Endothelial cell of umbilical vein (primary cell): ENCODE results near the gene COL15A1.

ENCODE experiments used
- EZH2 ChIP-seq: IDR thresholded peaks from 2 replicates; pipeline ENCODE4 v1.6.1; 2012; ENCODE audit warnings: borderline replicate concordance, low read depth, mild to moderate bottlenecking, moderate library complexity, low read length, inconsistent platforms; ENCODE audit not compliant: severe bottlenecking
- GATA2 ChIP-seq: IDR thresholded peaks from 2 replicates; pipeline ENCODE4 v1.7.0; 2011; ENCODE audit warnings: low read depth, mild to moderate bottlenecking, moderate library complexity, mixed read lengths, low read length; ENCODE audit not compliant: insufficient read length, insufficient read depth
- POLR2A ChIP-seq: IDR thresholded peaks from 2 replicates; pipeline ENCODE4 v1.6.1; 2012; ENCODE audit warnings: low read depth, mild to moderate bottlenecking, control low read depth, low read length
- POLR2AphosphoS5 ChIP-seq: IDR thresholded peaks from 2 replicates; pipeline ENCODE4 v1.6.1; 2012; ENCODE audit warnings: low read depth, mild to moderate bottlenecking, control low read depth, low read length, moderate library complexity; ENCODE audit not compliant: insufficient read depth
- TF ChIP-seq, protein P1 (sequence below), 2 donors: IDR thresholded peaks; 1 replicate in 1 of 2; 2 replicates in 1 of 2; pipeline ENCODE4 v1.5.1; 2011; ENCODE audit warnings: low read length in 2 of 2, mild to moderate bottlenecking in 2 of 2, moderate library complexity in 2 of 2, control low read depth in 1 of 2, inconsistent platforms in 1 of 2, low read depth in 1 of 2; ENCODE audit not compliant: insufficient read depth in 1 of 2; ENCODE audit errors: extremely low read depth in 1 of 2

GRCh38 chr9:98962861-98963260 is 19.2 kb downstream of the COL15A1 start:
- no peak for TF ChIP-seq POLR2AphosphoS5
- TF ChIP-seq, protein P1, sequence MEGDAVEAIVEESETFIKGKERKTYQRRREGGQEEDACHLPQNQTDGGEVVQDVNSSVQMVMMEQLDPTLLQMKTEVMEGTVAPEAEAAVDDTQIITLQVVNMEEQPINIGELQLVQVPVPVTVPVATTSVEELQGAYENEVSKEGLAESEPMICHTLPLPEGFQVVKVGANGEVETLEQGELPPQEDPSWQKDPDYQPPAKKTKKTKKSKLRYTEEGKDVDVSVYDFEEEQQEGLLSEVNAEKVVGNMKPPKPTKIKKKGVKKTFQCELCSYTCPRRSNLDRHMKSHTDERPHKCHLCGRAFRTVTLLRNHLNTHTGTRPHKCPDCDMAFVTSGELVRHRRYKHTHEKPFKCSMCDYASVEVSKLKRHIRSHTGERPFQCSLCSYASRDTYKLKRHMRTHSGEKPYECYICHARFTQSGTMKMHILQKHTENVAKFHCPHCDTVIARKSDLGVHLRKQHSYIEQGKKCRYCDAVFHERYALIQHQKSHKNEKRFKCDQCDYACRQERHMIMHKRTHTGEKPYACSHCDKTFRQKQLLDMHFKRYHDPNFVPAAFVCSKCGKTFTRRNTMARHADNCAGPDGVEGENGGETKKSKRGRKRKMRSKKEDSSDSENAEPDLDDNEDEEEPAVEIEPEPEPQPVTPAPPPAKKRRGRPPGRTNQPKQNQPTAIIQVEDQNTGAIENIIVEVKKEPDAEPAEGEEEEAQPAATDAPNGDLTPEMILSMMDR (IDR thresholded peaks at IDR 0.05; ENCODE audit: extremely low read depth in 1 of 2, insufficient read depth in 1 of 2, low read depth in 1 of 2, low read length in 2 of 2), result no peak
- TF ChIP-seq GATA2, result no peak
- no peak for TF ChIP-seq POLR2A
- TF ChIP-seq EZH2, result no peak
